ENCODE measurements around the gene SEPTIN10.
"Not testable (repeated sequence)": the region's sequence is repeated elsewhere in the genome, so short reads cannot be mapped to it uniquely, and the experiment has no call there.

The SEPTIN10 gene

GRCh38 chr2:109633284-109633961 lies 19.7 kb upstream of the SEPTIN10 start:
- DNase-seq (ENCODE audit: low read depth in 2 of 2) = no peak

- no peak for DNase-seq (ENCODE audit: low read depth in 2 of 2)
These were observed 18.5 kb upstream of the SEPTIN10 start for GRCh38 chr2:109632158-109632789.

DNA sequence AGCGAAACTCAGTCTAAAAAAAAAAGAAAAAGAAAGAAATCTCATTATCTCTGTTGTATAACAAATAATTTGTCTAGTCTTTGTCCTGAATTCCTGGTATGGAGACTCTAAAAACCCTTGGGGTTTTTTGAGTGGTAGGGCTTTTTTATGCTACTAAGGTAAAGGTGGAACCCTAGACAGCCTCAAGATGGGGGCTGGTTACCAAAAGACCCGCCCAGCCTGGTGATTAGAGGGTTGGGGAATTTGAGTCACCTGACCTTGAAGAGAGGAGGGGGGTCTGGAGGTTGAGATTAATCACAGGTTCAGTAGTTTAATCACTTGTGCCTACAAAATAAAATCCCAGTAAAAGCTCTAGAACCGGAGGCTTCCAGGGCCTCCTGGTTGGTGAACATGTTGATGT lies 18.0 kb upstream of the SEPTIN10 start:
- DNase-seq (ENCODE audit: low read depth in 2 of 2) = no peak

DNA sequence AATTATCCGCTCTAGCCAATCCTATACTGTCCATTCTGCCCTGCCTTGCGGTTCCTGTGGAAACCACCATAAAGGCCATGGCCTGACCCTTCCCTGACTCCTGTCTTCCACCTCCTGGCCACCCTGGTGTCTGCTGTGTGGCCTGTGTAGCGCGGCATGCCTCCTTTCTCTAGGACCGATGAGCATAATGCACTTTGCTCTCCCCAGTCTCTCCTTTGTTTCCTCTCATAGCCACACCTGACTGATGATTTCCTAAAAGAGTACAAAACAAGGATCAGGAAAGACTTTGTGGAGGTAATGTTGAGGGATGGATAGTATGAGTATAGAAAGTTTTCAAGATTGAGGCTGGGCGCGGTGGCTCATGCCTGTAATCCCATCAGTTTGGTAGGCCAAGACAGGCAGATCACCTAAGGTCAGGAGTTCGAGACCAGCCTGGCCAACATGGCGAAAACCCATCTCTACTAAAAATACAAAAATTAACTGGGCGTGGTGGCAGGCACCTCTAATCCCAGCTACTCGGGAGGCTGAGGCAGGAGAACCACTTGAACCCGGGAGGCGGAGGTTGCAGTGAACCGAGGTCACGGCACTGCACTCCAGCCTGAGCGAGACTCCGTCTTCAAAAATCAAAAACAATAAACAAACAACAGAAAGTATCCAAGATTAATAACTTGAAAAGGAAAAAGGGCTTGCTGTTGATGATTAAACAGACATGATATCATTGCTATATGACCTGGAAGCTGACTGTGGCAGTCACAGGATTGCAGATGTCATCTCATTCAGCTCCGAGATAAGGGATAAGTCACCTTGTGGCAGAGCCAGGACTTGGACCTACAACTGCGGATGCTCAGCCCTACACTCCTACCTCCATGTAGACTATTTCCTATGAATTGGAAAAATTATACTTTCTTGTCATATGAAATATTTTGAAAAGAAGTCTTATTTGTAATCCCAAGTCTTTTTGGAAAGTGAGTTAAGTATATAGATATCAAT lies 17.0 kb upstream of the SEPTIN10 start:
- DNase-seq (ENCODE audit: low read depth in 2 of 2) = no peak

DNA sequence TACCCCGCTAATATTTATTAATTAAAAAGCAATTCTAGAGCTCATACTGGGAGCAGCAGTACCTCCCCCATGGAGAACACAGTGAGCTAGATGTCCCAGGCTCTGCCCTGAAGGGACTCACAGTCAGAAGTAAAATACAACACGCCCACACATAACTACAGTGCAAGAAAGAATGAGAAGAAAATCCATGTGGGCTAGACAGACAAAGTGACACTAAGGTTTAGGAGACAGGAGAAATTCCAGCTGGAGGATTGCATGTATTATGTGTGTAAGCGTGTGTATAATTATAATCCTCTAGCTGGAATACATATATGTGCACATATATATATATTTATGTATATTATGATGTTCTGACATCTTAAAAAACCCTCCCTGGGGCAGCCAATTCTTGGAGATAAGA lies 16.1 kb upstream of the SEPTIN10 start:
- no peak for DNase-seq (ENCODE audit: low read depth in 2 of 2)

GRCh38 chr2:109628321-109628720 lies 14.6 kb upstream of the SEPTIN10 start:
- DNase-seq (ENCODE audit: low read depth in 2 of 2) = not testable (repeated sequence)

GRCh38 chr2:109624339-109624738 lies 10.6 kb upstream of the SEPTIN10 start:
- DNase-seq (ENCODE audit: low read depth in 2 of 2) = no peak

DNA sequence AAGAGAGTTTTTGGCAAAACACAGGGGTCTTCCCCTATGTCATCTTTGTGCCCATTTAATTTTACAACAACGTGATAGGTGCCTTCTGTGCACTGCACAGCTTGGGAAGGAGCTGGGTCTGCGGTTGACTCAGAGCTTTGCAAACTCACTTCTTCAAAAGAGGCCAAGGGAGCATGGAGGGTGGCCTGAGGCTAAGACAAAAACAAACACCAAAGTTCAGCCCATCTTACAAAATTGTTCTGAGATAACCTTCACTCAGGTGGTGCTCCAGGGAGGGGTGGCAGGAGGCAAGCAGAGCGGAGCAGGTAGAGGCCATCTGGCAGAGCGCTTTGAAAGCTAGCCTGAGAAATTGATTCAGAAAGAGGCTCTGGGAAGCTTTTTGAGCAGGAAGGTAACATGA lies 10.2 kb upstream of the SEPTIN10 start:
- DNase-seq (ENCODE audit: low read depth in 2 of 2) = no peak

DNA sequence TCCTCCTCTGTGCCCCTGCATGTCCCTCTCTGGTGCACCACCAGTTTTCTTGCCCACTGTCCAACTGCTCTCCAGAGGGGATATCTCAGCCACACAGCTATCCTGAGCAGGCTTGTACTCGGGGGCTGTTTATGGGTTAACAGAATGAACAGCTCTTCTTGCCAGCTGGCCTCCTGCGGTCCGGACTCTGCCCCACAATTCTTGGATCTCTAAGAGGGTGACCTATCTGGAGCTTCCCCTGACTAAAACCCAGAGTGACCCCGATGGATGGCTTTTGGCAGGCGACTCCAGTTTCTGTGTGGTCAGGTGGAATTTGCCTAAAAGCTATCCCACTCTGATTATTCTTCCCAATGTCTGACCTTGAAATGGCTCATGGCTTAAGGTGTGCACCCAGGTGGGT lies 9.5 kb upstream of the SEPTIN10 start:
- no peak for DNase-seq (ENCODE audit: low read depth in 2 of 2)

GRCh38 chr2:109619032-109619615 lies 5.4 kb upstream of the SEPTIN10 start:
- DNase-seq (ENCODE audit: low read depth in 2 of 2) = no peak

GRCh38 chr2:109616184-109616583 lies 2.4 kb upstream of the SEPTIN10 start:
- DNase-seq (ENCODE audit: low read depth in 2 of 2) = no peak

DNA sequence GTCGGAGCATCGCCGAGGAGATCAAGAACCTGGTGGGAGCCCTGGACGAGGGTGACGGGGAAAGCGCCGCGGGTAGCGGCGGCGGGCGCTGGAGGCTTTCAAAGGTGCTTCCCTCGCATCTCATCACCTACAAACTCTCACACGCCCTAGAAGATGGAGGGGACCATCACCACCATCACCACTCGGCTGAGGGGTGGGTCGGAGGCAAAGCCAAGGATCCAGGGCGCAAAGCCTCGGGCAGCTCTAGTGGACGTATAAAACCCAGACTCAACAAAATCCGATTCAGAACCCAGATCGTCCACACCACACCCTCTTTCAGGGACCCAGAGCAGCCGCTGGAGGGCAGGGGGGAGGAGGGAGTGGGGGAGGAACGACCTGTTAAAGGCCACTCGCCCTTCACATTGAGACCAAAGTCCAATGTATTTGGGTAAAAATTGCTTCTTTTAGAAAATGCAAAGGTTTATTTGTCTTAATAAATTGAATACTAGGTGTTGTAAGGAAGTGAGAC lies 1.9 kb upstream of the SEPTIN10 start:
- no peak for DNase-seq (ENCODE audit: low read depth in 2 of 2)

DNA sequence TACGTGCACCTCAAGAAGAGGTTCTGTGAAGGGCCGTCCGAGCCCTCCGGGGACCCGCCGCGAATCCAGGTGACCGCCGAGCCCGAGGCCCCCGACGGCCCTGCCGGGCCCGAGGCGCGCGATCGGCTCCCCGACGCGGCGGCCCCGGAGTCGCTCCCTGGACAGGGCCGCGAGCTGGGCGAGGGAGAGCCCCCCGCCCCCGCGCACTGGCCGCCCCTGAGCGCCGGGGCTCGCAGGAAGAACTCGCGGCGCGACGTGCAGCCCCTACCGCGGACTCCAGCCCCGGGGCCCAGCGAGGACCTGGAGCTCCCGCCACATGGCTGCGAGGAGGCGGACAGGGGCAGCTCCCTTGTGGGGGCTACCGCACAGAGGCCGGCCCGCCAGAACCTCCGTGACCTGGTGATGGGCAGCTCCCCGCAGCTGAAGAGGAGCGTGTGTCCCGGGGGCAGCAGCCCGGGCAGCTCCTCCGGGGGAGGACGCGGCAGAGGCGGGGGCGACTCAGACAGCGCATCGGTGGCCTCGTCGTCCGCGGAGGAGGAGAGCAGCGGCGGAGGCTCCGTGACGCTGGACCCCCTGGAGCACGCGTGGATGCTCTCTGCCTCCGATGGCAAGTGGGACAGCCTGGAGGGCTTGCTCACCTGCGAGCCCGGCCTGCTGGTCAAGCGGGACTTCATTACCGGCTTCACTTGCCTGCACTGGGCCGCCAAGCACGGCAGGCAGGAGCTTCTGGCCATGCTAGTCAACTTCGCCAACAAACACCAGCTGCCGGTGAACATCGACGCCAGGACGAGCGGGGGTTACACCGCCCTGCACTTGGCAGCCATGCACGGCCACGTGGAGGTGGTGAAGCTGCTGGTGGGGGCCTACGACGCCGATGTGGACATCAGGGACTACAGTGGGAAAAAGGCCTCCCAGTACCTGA lies 1.2 kb upstream of the SEPTIN10 start:
- no peak for DNase-seq (ENCODE audit: low read depth in 2 of 2)

GRCh38 chr2:109613081-109613921 lies 465 bp downstream of the SEPTIN10 start:
- no peak for DNase-seq (ENCODE audit: low read depth in 2 of 2)

DNA sequence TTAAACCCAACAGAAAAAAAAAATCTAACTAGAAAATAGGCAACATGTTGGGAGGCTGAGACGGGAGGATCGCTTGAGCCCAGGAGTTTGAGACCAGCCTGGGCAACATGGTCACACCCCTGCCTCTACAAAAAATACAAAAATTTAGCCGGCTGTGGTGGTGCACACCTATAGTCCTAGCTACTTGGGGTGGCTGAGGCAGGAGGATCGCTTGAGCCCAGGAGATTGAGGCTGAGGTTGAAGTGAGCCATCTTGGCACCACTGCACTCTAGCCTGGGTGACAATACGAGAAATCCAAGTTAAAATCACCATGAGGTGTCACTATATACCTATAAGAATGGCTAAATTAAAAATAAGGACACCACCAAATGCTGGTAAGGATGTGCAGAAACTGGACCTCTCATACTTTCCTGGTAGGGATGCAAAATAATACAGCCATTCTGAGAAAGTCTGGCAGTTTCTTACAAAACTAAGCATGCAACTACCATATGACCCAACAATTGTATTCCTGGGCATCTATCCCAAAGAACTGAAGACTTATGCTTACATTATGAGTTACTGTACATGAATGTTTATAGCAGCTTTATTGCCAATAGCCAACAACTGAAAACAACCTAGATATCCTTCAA lies 2.2 kb downstream of the SEPTIN10 start:
- DNase-seq (ENCODE audit: low read depth in 2 of 2) = no peak

DNA sequence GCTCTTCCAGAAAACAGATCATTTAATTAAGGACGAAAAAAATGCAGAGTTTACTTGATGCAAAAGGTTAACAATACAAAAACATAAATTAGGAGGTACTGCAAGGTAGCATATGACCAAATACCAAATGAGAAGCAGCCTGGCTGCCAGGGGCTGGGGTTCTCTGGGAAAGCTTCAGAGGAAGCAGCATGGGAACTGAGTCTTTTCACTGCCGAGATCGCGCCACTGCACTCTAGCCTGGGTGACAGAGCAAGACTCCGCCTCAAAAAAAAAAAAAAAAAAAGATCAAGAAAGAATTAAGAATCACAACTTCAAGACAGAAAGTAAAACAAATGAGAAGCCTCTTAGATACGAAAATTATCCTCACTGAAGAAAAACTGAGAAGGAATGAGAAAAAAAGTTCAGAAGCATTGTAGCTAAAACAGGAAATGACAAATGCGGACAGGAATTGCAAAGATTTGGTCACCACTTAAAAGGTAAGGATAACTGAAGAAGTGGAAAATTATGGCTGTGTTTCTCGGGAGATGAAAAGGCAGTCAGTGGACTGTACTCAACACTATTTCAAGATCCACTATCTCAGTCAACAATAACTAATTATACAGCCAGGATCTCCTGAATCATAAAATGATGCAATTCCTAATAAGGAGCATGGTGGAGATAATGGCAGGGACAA lies 4.3 kb downstream of the SEPTIN10 start:
- DNase-seq (ENCODE audit: low read depth in 2 of 2) = no peak

- DNase-seq (ENCODE audit: low read depth in 2 of 2) = no peak
These were observed 6.0 kb downstream of the SEPTIN10 start for GRCh38 chr2:109607766-109608165.

DNA sequence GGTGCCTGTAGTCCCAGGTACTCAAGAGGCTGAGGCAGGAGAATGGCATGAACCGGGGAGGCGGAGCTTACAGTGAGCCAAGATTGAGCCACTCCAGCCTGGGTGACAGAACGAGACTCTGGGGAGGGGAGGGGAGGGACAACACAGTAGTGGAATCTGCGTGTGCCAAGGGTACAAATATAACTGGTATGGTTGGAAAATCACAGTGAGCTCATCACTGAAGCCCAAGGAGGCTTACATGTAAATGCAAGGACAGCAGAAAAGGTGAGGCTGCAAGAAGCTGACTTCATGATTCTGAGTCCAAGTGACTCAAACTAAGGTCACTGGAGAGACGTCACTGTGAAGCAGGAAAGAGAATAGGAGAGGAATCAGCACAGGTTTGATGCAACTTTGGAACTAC lies 9.2 kb downstream of the SEPTIN10 start:
- DNase-seq (ENCODE audit: low read depth in 2 of 2) = no peak
